Sigmoid colon (tissue), 7 donors: ENCODE data around the gene C17orf78. TPM values are rescaled to one million over a fixed set of nuclear protein-coding genes. Genes with fewer than 3 reads are reported as not detected.

ENCODE experiments used
- DNase-seq: peaks from one replicate; pipeline ENCODE4 v3.0.0-alpha.2; 2019
- H3K27ac ChIP-seq, 4 donors: fragments of 200-600 bp; sonication (generic); one replicate each; pipeline ENCODE4 v1.5.1; 2016 to 2019; ENCODE audit warnings: mild to moderate bottlenecking in 1 of 4
- H3K27me3 ChIP-seq, 3 donors: fragments of 200-600 bp; sonication (generic); one replicate each; pipeline ENCODE4 v1.5.1; 2019; ENCODE audit warnings: mild to moderate bottlenecking in 1 of 3
- H3K36me3 ChIP-seq, 4 donors: fragments of 200-600 bp; sonication (generic); one replicate each; pipeline ENCODE4 v1.5.1; 2016 to 2019
- H3K4me1 ChIP-seq, 4 donors: fragments of 200-600 bp; sonication (generic); one replicate each; pipeline ENCODE4 v1.5.1; 2017 to 2019
- H3K4me3 ChIP-seq, 4 donors: fragments of 200-600 bp; sonication (generic); one replicate each; pipeline ENCODE4 v1.5.1; 2017 to 2019; ENCODE audit warnings: mild to moderate bottlenecking in 2 of 4, moderate library complexity in 1 of 4
- H3K9me3 ChIP-seq, 4 donors: fragments of 200-600 bp in 3 of 4; sonication (generic) in 3 of 4; one replicate each; pipeline versions ENCODE4 v1.5.1 to v1.6.1; 2013 to 2019
- EP300 ChIP-seq, 4 donors: sonication (generic); formaldehyde crosslinking; IDR thresholded peaks; one replicate each; pipeline ENCODE4 v1.6.1; 2017; ENCODE audit warnings: antibody characterized with exemption in 4 of 4
- POLR2A ChIP-seq, 2 donors: fragments of 450-650 bp; IDR thresholded peaks; one replicate each; pipeline ENCODE4 v1.6.1; 2016; ENCODE audit warnings: antibody characterized with exemption in 2 of 2, mild to moderate bottlenecking in 2 of 2, moderate library complexity in 2 of 2
- POLR2AphosphoS5 ChIP-seq, 4 donors: sonication (generic); formaldehyde crosslinking; IDR thresholded peaks; one replicate each; pipeline ENCODE4 v1.6.1; 2017; ENCODE audit warnings: antibody characterized with exemption in 4 of 4
- WGBS, 2 donors: extraction: QIAGEN DNeasy Blood & Tissue Kit; methylation state at CpG; one replicate each; pipeline ENCODE4 v1.1.7; 2013; 5-methylcytosine and 5-hydroxymethylcytosine counted together
- intact Hi-C: fragments of 100-400 bp; cut with DNase I; formaldehyde crosslinking; loops from one replicate; pipeline ENCODE4 v1.15.1; 2023
- polyA plus RNA-seq, 3 donors: library from polyadenylated mRNA; stranded (reverse); fragments of 200-250 nt; gene quantifications; one replicate each; pipeline ENCODE4 v1.2.3, GENCODE V29; 2013
- total RNA-seq, 4 donors: library from RNA; depleted of rRNA; stranded (reverse); fragments of >200 nt; gene quantifications; one replicate each; pipeline ENCODE4 v1.1.0, GENCODE V29; 2016
- TF ChIP-seq, protein P1 (sequence below), 4 experiments: fragments of 450-650 bp in 3 of 4; fragments of 200-600 bp in 1 of 4; IDR thresholded peaks; one replicate each; pipeline ENCODE4 v1.5.1; 2016 to 2019; ENCODE audit warnings: antibody characterized with exemption in 4 of 4, mild to moderate bottlenecking in 3 of 4, moderate library complexity in 2 of 4
- donor health status: healthy with polysubstance abuse.
- donor health status: Bipolar disorder and iron deficiency.
- donor health status: healthy.

Gene C17orf78
- total and polyA plus RNA-seq, 7 donors: not detected

DNA sequence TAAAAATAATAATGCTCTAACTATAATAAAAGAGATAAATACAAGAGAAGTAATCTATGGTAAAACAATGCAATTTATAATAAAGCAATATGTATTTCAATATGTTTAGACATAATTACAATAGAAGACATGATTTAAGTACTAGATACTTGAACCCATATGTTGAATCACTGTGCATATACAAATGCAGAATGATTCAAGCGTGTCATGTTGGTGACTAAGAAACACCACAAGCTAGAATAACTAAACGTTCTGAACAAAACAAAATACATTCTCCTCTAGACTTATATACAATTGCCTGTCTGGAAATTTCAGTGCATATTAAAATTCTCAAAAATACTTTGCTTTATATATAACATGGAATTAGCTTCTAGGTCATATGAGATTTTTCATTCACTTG lies 42.1 kb downstream of the C17orf78 start:
- WGBS, 2 donors: 81 to 87% methylated on average over 2 of the region's 2 CpGs
- H3K27me3 ChIP-seq: no peaks in the 10 kb centered on the region
- no peak overlapping the region for H3K27ac ChIP-seq
- intact Hi-C loops: no loop called here
- no peak overlapping the region for H3K4me3 ChIP-seq
- peaks cover 4 to 69% (median 20%) of the 10 kb centered on the region in 4 donors for H3K36me3 ChIP-seq
- TF ChIP-seq POLR2A (IDR thresholded peaks at IDR 0.05) (no peak), EP300 (IDR thresholded peaks at IDR 0.05) (no peak)
- TF ChIP-seq, protein P1, sequence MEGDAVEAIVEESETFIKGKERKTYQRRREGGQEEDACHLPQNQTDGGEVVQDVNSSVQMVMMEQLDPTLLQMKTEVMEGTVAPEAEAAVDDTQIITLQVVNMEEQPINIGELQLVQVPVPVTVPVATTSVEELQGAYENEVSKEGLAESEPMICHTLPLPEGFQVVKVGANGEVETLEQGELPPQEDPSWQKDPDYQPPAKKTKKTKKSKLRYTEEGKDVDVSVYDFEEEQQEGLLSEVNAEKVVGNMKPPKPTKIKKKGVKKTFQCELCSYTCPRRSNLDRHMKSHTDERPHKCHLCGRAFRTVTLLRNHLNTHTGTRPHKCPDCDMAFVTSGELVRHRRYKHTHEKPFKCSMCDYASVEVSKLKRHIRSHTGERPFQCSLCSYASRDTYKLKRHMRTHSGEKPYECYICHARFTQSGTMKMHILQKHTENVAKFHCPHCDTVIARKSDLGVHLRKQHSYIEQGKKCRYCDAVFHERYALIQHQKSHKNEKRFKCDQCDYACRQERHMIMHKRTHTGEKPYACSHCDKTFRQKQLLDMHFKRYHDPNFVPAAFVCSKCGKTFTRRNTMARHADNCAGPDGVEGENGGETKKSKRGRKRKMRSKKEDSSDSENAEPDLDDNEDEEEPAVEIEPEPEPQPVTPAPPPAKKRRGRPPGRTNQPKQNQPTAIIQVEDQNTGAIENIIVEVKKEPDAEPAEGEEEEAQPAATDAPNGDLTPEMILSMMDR (IDR thresholded peaks at IDR 0.05): no peak
- no peak for DNase-seq
- no peaks in the 10 kb centered on the region for H3K9me3 ChIP-seq
- no peaks in the 10 kb centered on the region for H3K4me1 ChIP-seq

DNA sequence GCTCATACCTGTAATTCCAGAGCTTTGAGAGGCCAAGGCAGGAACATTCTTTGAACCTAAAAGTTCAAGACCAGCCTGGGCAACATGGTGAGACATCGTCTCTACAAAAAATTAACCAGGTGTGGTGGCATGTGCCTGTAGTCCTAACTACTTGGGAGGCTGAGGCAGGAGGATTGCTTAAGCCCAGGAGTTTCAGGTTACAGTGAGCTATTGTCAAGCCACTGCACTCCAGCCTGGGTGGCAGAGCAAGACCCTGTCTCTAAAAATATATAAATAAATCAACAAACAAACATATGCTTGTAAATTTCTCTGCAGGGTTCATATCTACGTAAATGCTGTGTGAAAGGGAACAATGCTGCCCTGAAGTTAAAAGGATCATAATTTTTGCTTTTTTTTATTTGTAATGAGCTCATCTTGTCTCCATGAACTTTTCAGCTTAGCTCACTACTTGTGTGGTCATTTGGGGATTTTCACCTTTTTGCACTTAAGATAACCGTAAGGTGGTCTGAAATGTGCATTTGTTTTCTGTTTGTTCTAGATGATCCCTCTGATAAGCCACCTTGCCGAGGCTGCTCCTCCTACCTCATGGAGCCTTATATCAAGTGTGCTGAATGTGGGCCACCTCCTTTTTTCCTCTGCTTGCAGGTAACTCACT lies 47.3 kb downstream of the C17orf78 start:
- no peak for DNase-seq
- 63 to 74% methylated on average over 4 of the region's 4 CpGs for WGBS, 2 donors
- TF ChIP-seq EP300 (IDR thresholded peaks at IDR 0.05): no peak
- no peak for TF ChIP-seq POLR2AphosphoS5 (IDR thresholded peaks at IDR 0.05)
- no peak for TF ChIP-seq POLR2A (IDR thresholded peaks at IDR 0.05)
- TF ChIP-seq, protein P1 (IDR thresholded peaks at IDR 0.05): no peak
- Histone ChIP-seq H3K36me3 (peaks cover 0 to 77% (median 25%) of the 10 kb centered on the region in 4 donors), H3K27me3 (no peaks in the 10 kb centered on the region), H3K9me3 (no peaks in the 10 kb centered on the region), H3K4me1 (no peaks in the 10 kb centered on the region), H3K4me3 (no peak overlapping the region), H3K27ac (no peak overlapping the region)
- intact Hi-C loops: no loop called here

DNA sequence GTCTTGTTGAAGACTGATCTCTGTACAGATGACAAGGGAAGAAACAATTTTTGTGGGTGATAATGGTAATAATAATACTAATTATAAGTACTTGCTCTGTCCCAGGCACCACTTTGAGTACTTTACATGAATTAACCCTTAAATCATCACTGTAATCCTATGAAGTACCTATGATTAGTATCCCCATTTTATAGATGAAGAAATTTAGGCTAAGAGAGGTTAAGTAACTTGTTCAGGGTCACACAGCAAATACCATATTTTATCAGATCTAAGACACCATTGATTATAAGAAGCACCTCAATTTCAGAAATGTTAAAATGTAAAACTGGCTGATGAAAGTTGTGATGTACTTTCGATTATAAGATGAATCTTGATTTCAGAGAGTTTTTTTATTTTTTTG lies 49.5 kb downstream of the C17orf78 start:
- no peak for TF ChIP-seq EP300 (IDR thresholded peaks at IDR 0.05)
- no peak for TF ChIP-seq POLR2AphosphoS5 (IDR thresholded peaks at IDR 0.05)
- TF ChIP-seq, protein P1 (IDR thresholded peaks at IDR 0.05): no peak
- H3K9me3 ChIP-seq: no peaks in the 10 kb centered on the region
- H3K36me3 ChIP-seq: peaks cover 0 to 86% (median 20%) of the 10 kb centered on the region in 4 donors
- WGBS, 2 donors: 96 to 97% methylated on average over 1 of the region's 1 CpG
- H3K4me1 ChIP-seq: no peaks in the 10 kb centered on the region
- no peaks in the 10 kb centered on the region for H3K27me3 ChIP-seq
- DNase-seq: no peak
- intact Hi-C loops: no loop called here
- no peak overlapping the region for H3K27ac ChIP-seq
- no peak overlapping the region for H3K4me3 ChIP-seq

DNA sequence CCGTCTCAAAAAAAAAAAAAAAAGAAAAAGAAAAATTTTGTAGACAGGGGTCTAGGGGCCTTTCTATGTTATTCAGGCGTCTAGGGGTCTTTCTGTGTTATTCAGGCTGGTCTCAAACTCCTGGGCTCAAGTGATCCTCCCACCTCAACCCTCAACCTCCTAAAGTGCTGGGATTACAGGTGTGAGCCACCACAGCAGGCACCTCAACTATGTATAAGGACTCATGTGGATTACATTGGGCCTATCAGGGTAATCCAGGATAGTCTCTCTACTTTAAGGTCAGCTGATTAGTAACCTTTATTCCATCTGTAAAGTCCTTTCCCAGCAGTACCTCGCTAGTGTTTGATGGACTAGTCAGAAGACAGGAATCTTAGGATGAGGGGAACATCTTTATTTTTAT lies 53.3 kb downstream of the C17orf78 start:
- Histone ChIP-seq H3K9me3 (no peaks in the 10 kb centered on the region), H3K4me3 (no peak overlapping the region), H3K27ac (no peak overlapping the region), H3K4me1 (no peaks in the 10 kb centered on the region), H3K27me3 (no peaks in the 10 kb centered on the region), H3K36me3 (peaks cover 0 to 76% (median 16%) of the 10 kb centered on the region in 4 donors)
- 94 to 97% methylated on average over 3 of the region's 3 CpGs for WGBS, 2 donors
- intact Hi-C loops: no loop called here
- no peak for DNase-seq
- TF ChIP-seq POLR2AphosphoS5 (IDR thresholded peaks at IDR 0.05) (no peak), POLR2A (IDR thresholded peaks at IDR 0.05) (no peak)

DNA sequence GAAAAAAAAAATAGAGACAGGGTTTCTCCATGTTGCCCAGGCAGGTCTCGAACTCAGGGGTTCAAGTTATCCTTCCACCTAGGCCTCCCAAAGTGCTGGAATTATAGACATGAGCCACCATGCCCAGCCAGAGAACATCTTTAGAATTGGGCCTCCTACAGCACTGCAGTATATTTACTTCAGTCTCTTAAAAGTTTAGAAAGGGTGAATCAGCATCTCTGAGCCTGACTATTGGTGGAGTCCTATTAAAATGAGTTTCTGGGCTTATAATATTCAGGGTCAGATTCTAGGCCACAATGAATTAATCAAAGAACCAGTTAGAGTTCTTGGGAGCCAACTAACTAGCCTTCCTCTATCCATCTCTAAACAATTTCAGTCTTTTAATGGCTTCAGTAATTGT lies 53.7 kb downstream of the C17orf78 start:
- Histone ChIP-seq H3K27me3 (no peaks in the 10 kb centered on the region), H3K9me3 (no peaks in the 10 kb centered on the region), H3K4me3 (no peak overlapping the region), H3K27ac (no peak overlapping the region), H3K36me3 (peaks cover 0 to 72% (median 14%) of the 10 kb centered on the region in 4 donors), H3K4me1 (no peaks in the 10 kb centered on the region)
- TF ChIP-seq, protein P1 (IDR thresholded peaks at IDR 0.05): no peak
- TF ChIP-seq POLR2AphosphoS5 (IDR thresholded peaks at IDR 0.05) (no peak), EP300 (IDR thresholded peaks at IDR 0.05) (no peak), POLR2A (IDR thresholded peaks at IDR 0.05) (no peak)
- intact Hi-C loops: no loop called here
- 97 to 100% methylated on average over 1 of the region's 1 CpG for WGBS, 2 donors
- DNase-seq: no peak
